Activated CD4-positive, alpha-beta T cell treated with anti-CD3 and anti-CD28 coated beads, Interleukin-2, amount 50 U/mL, for 48 hours (primary cell): ENCODE data around the gene SEC14L2.
"Not testable (repeated sequence)": the region's sequence is repeated elsewhere in the genome, so short reads cannot be mapped to it uniquely, and the experiment has no call there.

ENCODE experiments used
- DNase-seq, 2 experiments: peaks; one replicate each; pipeline ENCODE4 v3.0.0-alpha.2; 2020

The SEC14L2 gene

GRCh38 chr22:30460147-30460546, 63.3 kb downstream of the SEC14L2 start:
- DNase-seq = no peak

GRCh38 chr22:30460555-30460954, 63.7 kb downstream of the SEC14L2 start:
- DNase-seq = not testable (repeated sequence)

- no peak for DNase-seq
Measured at GRCh38 chr22:30469165-30469564, 72.3 kb downstream of the SEC14L2 start.

GRCh38 chr22:30470655-30471054, 73.8 kb downstream of the SEC14L2 start:
- no peak for DNase-seq

- DNase-seq = no peak
Measured at GRCh38 chr22:30471616-30472318, 74.9 kb downstream of the SEC14L2 start, which contains the start of gene SEC14L3. Gene SEC14L3, minus strand, starts transcription at chr22:30472017. Its CDS starts 59 bp downstream, at chr22:30471958.

- no peak for DNase-seq
Measured at GRCh38 chr22:30472994-30473720, 76.3 kb downstream of the SEC14L2 start.

- no peak for DNase-seq
Measured at GRCh38 chr22:30474121-30474520, 77.3 kb downstream of the SEC14L2 start.
